A172 (cell line): ENCODE measurements around the gene CTSO. TPM values are rescaled to one million over a fixed set of nuclear protein-coding genes. Genes with fewer than 3 reads are reported as not detected.

Source experiments
- DNase-seq: peaks from one replicate; pipeline ENCODE4 v3.0.0-alpha.2; 2015; ENCODE audit warnings: low spot score
- total RNA-seq: library from RNA; depleted of rRNA; stranded (reverse); fragments of >200 nt; shearing (Covaris generic); gene quantifications from 2 replicates; pipeline ENCODE4 v1.2.3, GENCODE V29; 2014; rRNA removed

The CTSO gene, protein sequence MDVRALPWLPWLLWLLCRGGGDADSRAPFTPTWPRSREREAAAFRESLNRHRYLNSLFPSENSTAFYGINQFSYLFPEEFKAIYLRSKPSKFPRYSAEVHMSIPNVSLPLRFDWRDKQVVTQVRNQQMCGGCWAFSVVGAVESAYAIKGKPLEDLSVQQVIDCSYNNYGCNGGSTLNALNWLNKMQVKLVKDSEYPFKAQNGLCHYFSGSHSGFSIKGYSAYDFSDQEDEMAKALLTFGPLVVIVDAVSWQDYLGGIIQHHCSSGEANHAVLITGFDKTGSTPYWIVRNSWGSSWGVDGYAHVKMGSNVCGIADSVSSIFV
- total RNA-seq = 14.1 and 14.6 TPM in 2 replicates

DNA sequence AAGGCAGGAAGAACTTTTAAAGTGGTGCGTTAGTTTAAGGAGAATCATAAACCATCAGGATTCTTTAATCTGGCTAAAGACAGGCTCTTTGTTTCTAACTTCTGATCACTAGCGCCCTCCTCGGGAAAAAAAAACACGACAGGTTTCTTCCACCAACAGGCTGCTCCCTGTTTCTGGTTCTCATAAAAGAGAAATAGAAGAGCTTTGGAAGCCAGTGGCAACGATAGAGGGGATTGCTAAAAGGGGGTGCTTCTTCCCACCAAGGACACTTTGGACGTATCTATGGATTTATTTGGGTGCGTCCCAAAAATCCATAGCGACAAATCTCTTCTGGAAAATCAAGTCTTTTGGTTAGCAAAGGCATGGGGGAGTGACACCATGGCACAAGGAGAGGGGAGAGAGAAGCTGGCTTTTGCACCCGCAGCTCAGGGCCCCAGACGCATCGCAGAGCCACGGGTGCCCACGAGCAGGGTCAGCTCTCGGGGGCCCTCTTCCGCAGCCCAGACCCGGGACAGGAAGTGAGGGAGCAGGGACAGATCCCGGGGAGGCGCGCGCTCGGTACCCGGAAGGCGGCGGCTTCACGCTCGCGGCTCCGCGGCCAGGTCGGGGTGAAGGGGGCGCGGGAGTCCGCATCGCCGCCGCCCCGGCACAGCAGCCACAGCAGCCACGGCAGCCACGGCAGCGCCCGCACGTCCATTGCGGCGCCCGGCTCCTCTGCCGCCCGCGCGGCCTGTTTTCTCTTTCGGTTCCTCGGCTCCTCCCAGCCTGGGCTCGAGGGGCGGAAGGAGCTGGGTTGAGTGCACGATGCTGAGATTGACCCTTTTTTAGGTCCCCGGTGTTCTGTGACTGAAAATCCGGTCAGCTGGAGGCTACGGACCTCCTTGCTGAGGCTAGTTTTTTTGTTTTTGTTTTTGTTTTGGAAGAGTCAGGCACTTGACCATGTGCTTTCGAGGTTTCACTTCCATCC, at the start of gene CTSO:
Gene CTSO (minus strand): TSS at position 716 of the 967 bp plus-strand sequence. CDS start 19 bp downstream, at position 697.
- peak; percentile 84 for DNase-seq

- DNase-seq = no peak
These were observed 46.8 kb upstream of the CTSO start for GRCh38 chr4:156000491-156000890.

DNA sequence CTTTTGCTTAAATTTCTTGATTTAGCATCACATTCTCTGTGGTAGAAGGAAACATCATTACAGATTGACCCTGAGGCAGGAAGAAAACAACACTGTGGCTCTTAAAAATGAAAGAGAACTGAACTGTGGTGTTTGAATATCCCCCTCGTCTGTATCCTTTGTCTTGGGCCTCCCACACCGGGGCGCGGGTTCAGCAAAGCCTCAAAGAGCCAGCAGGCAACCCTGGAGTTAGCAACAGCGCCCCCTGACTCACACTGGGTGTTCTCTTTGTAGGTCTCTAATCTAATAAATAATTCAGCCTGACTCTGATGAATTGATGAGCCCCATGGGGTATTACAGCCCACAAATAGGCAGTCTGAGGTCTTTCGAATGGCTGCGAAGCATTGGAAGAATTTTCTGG, 46.1 kb upstream of the CTSO start:
- no peak for DNase-seq

DNA sequence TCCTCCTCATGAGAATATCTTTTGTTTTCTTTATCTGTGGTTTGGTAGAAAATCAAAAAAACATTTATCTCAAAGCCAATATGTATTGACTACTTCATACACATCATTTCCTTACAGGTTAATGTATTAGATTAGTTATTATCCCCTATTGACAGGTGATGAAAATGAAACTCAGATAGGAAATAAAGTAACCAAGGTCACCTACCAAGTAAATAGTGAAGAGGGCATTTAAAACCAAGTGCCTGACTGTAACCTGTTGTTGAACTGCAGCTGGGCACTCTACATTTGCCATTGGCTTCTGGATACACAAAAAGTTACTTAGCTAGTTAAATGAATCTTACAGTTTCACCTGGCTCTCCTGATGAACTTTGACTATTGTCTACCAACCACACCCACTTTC, 41.4 kb upstream of the CTSO start:
- no peak for DNase-seq

DNA sequence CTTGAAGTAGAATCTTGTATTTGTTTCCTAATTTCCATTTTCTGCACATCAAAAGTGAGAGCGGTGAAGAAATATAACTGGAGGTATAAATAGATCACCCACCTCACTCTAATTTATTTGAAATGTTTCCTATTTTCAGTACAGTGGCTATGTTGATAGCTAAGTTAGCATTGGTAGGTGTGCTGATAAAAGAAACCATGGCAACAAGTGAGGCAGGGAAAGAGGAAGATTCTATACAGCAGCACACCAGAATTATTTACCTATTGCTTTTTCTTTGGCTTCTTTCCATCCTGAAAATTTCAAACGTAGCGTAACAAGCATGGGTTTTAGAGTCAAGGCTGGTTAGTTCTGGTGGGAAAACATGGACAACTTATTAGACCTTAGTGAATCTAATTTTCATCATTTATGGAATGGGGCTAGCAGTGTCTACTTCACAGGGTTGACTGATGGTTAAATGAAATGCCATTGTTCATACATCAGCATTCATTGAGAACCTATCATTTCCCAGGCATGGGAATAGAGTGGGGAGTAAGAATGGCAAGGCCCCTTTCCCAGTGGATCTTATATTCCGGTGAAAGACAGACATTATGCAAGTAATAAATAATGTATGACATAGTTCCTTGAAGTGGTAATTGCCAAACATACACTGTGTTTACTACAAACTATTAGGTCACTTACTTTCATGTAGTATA, 30.6 kb upstream of the CTSO start:
- no peak for DNase-seq

- DNase-seq = no peak
These were observed 29.2 kb upstream of the CTSO start for GRCh38 chr4:155982736-155983385.

DNA sequence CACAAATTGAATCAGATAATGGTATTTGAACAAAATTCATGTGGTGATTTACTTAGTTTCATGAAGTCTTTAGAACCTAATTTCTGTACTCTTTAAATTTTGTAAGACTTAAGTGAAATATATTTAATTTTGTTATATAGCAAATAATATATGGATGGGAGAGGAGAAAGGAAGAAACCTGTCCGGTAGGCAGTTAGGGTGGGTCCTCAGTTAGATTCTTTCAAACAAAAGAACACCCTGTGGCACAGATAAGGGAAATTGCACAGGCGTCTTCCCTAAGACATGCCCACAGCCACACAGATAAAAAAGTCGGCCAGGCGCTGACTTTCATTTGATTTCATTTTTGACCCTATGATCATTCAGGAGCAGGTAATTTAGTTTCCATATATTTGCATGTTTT, 25.1 kb upstream of the CTSO start:
- no peak for DNase-seq

GRCh38 chr4:155975511-155975910, 21.8 kb upstream of the CTSO start:
- DNase-seq = no peak

DNA sequence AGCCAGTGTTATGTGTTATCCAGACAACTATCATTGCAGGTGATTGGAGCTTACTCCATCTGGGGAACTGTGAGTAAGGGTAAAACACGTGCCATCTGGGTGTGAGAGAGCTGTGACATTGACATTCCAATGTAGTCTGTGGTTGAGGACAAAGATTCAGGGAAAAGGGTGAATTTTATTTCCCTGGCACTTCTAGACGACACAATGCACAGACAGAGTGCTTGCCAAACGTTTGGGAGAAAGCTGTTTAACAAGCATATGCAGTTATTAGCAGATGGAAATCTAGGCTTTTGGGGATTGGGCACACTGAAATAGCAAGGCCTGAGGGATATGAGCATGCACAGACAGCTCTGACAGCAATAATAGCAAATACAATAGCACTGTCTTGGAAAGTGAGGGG, 21.3 kb upstream of the CTSO start:
- peak; percentile 57 for DNase-seq

GRCh38 chr4:155974476-155974749, 20.7 kb upstream of the CTSO start:
- DNase-seq = peak; percentile 51

- DNase-seq = peak; percentile 62
These were observed 20.2 kb upstream of the CTSO start for GRCh38 chr4:155973639-155974475.

DNA sequence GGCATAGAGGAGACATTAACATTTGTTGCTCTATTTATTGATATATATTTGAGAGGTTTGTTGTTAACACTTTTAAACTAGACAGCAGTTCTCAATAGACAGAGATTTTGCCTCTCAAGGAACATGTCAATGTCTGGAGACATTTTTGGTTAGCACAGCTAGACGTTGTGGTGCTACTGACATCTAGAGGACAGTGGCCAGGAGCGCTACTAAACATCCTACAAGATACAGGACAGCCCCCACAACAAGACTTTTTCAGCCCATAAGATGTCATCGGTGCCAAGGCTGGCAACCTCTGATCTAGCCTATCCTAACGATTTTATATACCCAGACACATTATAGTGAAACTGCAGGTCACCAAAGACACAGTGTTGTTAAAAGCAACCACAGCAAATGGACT, 18.4 kb upstream of the CTSO start:
- DNase-seq = peak; percentile 61

DNA sequence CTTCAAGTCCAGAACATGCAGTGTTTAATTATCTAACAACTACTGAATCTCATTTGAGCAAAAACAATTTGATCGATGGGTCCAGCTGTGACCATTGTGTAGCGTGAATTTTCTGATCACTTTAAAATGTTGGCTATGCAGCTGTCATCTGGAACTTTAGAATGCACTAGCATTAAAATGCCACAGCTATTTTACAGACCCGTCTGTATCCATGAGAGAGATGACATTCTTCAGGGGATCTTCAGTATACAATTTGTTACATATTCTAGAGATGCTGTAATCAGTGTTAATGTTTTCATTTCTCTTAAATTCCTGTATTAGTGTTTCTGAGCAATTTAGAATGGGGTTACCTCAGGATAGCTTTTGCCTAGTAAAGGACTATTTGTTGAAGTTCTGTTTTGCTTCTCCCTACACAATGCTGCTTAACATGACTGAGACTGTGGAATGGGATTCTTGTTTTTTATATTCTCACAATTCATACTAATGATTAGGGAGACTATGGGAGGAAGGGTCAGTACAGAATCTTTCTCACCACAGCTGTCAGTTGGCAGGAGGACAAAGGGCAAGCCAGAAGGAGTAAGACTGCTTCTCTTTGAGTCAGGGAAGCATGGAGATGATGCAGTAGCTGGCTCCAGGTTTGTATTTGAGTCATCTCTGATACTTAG, 13.2 kb upstream of the CTSO start:
- no peak for DNase-seq

- no peak for DNase-seq
These were observed 12.5 kb upstream of the CTSO start for GRCh38 chr4:155966171-155966570.

DNA sequence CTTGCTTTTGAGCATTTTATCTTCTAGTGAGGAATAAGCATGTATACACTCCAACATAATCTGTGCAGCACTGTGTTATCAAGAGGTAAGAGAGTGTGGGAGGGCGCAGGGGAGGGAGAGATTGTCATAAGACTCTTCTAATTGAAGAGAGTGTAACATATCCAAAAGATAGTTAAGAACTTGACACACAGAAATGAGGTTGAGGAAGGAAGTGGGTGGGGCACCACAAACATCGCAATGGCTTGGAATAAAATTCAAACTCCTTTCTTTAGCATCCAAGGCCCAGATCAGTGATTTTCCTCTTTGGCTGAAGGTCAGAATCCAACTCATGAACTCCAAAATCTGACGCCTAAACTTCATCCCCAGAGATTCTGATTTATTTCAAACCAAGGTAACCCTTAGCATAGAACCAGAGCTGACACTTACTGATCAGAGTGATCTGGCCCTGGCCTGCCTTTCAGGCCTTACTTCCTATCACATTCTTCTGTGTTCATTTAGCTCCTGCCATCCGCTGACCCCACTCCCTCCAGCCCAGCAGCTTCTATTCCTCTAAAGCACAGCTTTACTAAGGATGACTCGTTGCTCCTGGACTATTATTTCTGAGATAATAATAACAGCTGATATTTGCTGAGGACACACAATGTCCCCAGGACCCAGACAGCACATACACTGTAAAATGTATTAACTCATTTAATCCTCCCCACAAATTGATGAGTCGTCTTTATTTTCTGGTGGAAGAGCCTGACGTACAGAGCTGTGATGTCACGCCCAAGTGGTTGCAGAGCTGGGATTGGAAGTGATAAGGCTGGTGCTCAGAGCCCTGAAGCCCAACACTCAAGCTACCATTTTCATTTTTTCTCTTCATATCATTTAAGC, 10.6 kb upstream of the CTSO start:
- no peak for DNase-seq

DNA sequence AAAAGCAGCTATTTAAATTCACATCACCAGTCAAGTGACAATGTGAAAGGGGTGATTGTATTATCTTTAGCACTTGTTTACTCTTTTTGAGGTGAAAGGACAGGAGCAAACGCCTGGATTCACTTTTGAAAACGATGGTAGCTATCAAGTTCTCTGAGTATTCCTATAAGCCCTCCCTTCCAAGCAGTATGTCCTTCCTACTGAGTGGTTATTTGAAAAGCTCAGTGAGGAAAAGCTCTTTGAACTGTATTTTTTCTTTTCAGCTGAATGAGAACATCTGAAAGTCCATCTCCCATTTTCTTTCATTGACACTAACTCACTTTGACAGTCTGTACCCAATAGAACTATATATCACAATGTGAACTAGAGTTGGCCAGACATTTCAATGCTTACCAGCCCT, 9.1 kb upstream of the CTSO start:
- DNase-seq = no peak

DNA sequence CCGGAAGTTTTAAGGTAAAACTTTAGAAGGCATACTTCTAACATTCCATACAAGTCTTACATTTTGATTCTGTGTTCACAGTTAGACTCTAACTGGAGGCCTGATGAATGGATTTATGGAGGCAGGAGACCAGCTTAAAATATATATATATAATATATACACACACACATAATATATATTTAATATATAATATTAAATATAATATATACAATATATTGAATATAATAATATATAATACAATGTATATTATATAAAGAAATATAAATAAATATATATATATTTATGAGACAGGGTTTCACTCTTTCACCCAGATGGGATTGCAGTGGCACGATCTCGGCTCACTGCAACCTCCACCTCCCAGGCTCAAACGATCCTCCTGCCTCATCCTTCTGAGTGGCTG, 7.9 kb upstream of the CTSO start:
- no peak for DNase-seq

GRCh38 chr4:155960522-155960921, 6.9 kb upstream of the CTSO start:
- DNase-seq = no peak

DNA sequence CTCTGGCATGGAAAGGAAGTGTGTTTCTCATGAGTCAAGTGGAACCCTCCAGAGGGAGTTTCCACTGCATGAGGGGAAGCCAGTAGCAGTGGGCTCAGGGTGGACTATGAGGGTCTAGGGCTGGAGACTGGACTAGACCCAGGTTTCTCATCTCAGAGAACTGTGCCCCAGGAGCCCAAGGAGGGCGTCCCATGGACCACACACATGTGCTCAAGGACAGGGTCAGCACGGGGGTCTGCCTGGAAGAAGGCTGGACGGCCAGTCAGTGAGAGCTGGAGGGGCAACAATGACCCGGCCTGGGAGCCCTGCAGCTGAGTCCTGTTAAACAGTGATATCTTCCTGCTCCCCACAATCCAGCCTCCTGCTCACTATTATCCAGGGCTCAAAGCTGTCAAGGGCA, 5.8 kb upstream of the CTSO start:
- DNase-seq = no peak

DNA sequence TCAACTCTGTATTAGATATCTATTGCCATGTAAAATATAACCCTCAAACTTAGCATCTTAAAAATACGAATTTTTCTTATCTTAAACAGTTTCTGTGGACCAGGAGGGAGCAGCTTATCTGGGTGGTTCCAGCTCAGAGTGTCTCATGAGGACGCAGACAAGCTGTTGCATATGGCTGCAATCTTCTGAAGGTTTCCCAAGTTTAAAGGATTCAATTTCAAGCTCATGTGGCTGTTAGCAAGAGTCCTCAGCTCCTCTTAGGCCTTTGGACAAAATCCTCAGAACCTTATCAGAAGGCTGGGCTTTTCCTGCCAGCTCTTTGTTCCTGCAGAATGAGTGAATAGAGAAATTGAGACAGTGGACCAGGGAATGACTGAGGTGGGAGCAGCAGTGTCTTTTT, 2.8 kb upstream of the CTSO start:
- DNase-seq = no peak
